ENCODE data around the gene CAV1. TPM values are rescaled to one million over a fixed set of nuclear protein-coding genes. Genes with fewer than 3 reads are reported as not detected.

CAV1 gene
- total RNA-seq, 4 donors from 2014 or later: 301 to 490 (median 321) TPM

DNA sequence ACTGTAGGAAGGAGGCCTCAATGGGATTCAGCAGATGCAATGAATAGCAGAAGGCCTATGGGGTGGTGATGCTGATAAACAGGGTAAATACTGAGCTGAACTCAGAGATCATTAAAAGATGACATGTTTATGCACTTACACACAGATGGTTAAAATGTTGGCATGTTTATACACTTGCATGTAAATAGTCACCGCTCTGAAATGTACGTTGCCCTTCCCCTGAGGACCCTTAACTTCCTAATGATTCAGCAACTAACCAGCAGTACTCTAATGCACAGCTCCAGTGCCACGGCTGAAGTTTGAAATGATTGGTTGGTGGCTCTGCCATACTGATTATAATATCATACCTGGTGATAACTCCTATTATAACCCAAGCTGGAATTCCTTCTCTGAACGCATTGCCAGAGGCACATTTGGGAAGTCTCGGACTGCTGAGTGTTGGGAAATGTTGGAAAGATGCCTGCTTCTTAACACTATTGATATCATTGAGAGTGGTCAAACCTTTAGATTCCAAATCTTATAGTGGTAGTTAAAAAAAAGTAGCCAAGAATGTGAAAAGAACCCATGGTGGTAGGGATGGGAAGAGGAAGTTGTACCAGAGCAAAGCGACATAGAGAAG is 3.7 kb upstream of the CAV1 start:
- WGBS, 2 donors: 78 to 82% methylated on average over 6 of the region's 6 CpGs
- DNase-seq: no peak
- no peaks in the 10 kb centered on the region for H3K36me3 ChIP-seq
- peaks cover 4 to 22% of the 10 kb centered on the region in 2 donors for H3K4me1 ChIP-seq
- no peaks in the 10 kb centered on the region for H3K27me3 ChIP-seq
- no peaks in the 10 kb centered on the region for H3K9me3 ChIP-seq
- TF ChIP-seq POLR2A (IDR thresholded peaks at IDR 0.05) (no peak), CTCF (IDR thresholded peaks at IDR 0.05) (no peak)
- H3K4me3 ChIP-seq (replicated peaks in 1 of 3): no peak overlapping the region
- intact Hi-C loops (cut with DNase I): loop anchor here (10.0 kb wide), 1 partner anchor 166 kb away; no protein-coding TSS in a partner anchor
- H3K27ac ChIP-seq: peak overlapping the region; percentile 61 to 75 (median 73)

DNA sequence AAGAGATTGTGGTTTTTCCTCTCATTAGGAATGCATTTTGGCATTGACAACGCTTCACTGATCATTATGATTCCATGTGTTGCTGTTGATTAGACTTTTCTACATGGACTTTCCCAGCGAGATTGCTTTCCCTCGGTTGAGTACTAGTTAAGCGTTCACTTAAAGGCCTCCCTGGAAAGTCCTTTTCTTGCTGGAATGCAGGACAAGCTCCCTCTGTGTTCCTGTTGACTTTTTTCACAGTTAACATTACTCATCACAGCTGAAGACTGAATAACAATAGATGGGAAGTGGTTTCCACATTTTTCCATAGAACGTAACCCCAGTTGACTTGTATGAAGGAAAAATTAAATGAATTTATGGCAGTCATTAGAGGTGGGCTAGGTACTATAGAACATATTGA is 2.6 kb upstream of the CAV1 start:
- intact Hi-C loops (cut with DNase I): loop anchor here (10.0 kb wide), 1 partner anchor 167 kb away; no protein-coding TSS in a partner anchor
- H3K4me1 ChIP-seq: peaks cover 7 to 25% of the 10 kb centered on the region in 2 donors
- 30 to 35% methylated on average over 5 of the region's 5 CpGs for WGBS, 2 donors

GRCh38 chr7:116524221-116524608 is 621 bp upstream of the CAV1 start:
- H3K36me3 ChIP-seq: no peaks in the 10 kb centered on the region
- H3K4me1 ChIP-seq: peaks cover 16 to 40% of the 10 kb centered on the region in 2 donors
- TF ChIP-seq POLR2A (IDR thresholded peaks at IDR 0.05) (no peak), CTCF (IDR thresholded peaks at IDR 0.05) (no peak)
- peak overlapping the region in 2 of 3 donors; percentile 69 to 95 for H3K4me3 ChIP-seq (replicated peaks in 1 of 3)
- H3K9me3 ChIP-seq: no peaks in the 10 kb centered on the region
- intact Hi-C loops (cut with DNase I): loop anchor here (10.0 kb wide), 1 partner anchor 169 kb away; no protein-coding TSS in a partner anchor
- 42 to 49% methylated on average over 10 of the region's 10 CpGs for WGBS, 2 donors
- no peaks in the 10 kb centered on the region for H3K27me3 ChIP-seq
- no peak for DNase-seq
- H3K27ac ChIP-seq: peak overlapping the region; percentile 96 to 99 (median 97)

More for the DNA sequence above, 2.6 kb upstream of the CAV1 start:
- Histone ChIP-seq H3K27ac (peak overlapping the region; percentile 61 to 75 (median 73)), H3K27me3 (no peaks in the 10 kb centered on the region), H3K9me3 (no peaks in the 10 kb centered on the region), H3K36me3 (no peaks in the 10 kb centered on the region), H3K4me3 (replicated peaks in 1 of 3) (no peak overlapping the region)
- DNase-seq: no peak
- TF ChIP-seq CTCF (IDR thresholded peaks at IDR 0.05) (no peak), POLR2A (IDR thresholded peaks at IDR 0.05) (no peak)

- Histone ChIP-seq H3K27ac (peak overlapping the region; percentile 96 to 99 (median 97)), H3K27me3 (no peaks in the 10 kb centered on the region), H3K36me3 (no peaks in the 10 kb centered on the region), H3K4me3 (replicated peaks in 1 of 3) (peak overlapping the region; percentile 65 to 95 (median 69)), H3K4me1 (peaks cover 28 to 44% of the 10 kb centered on the region in 2 donors), H3K9me3 (no peaks in the 10 kb centered on the region)
- 1% methylated on average over 35 to 36 of the region's 36 CpGs for WGBS, 2 donors
- intact Hi-C loops (cut with DNase I): loop anchor here (5.0 to 10.0 kb wide), 2 partner anchors 171 to 253 kb away; no protein-coding TSS in a partner anchor
- peak in 3 of 6 experiments; percentile 21 to 26 (median 23) for TF ChIP-seq CTCF (IDR thresholded peaks at IDR 0.05)
- no peak for TF ChIP-seq POLR2A (IDR thresholded peaks at IDR 0.05)
- DNase-seq: peak; percentile 73
Observed at GRCh38 chr7:116525298-116525912, 569 bp downstream of the CAV1 start.

All from thyroid gland (tissue), 4 donors.